Measurements from ENCODE around the gene PACS1. TPM values are rescaled to one million over a fixed set of nuclear protein-coding genes. Genes with fewer than 3 reads are reported as not detected.

Gene PACS1
- total RNA-seq, 1 experiment from 2014 or later, result 100 TPM

- intact Hi-C loops (cut with micrococcal nuclease; ENCODE audit: unreplicated experiment), result no loop called here
- H4K20me1 ChIP-seq (ENCODE audit: insufficient read depth), result 0 out of 2 replicates have a peak, but pooled peaks cover under 1% of the 10 kb centered on the region
- H3F3A ChIP-seq (ENCODE audit: insufficient read depth, low read depth), result 0 out of 2 replicates have a peak, but pooled peaks cover 5% of the 10 kb centered on the region
- H3K4me2 ChIP-seq, result no peak overlapping the region
- H3K9me3 ChIP-seq (ENCODE audit: insufficient read depth, low read depth), result no peaks in the 10 kb centered on the region
- no peak overlapping the region for H2AFZ ChIP-seq
- H3K27ac ChIP-seq, result no peak overlapping the region
- ChIA-PET CTCF (no interaction called here), POLR2A (ENCODE audit: unreplicated experiment) (no interaction called here)
- no peak overlapping the region for H3K4me3 ChIP-seq
- BruUV-seq (replicated peaks), result no TSS peak
- no peak for DNase-seq
- H3K27me3 ChIP-seq (ENCODE audit: insufficient read depth, low read depth), result no peaks in the 10 kb centered on the region
- no peaks in the 10 kb centered on the region for H3K36me3 ChIP-seq (ENCODE audit: low read depth)
- no peaks in the 10 kb centered on the region for H3K4me1 ChIP-seq (replicated peaks; ENCODE audit: insufficient read depth)
- TF ChIP-seq EZH2 (IDR thresholded peaks at IDR 0.05; ENCODE audit: low read depth) (no peak), CTCF (conservative IDR thresholded peaks at IDR 0.05) (no peak)
- H3K9me2 ChIP-seq (ENCODE audit: insufficient read depth), result no peaks in the 10 kb centered on the region
- no peaks in the 10 kb centered on the region for H3K79me2 ChIP-seq (ENCODE audit: low read depth)
These were observed 106.6 kb downstream of the PACS1 start for GRCh38 chr11:66176650-66177049.

- H4K20me1 ChIP-seq (ENCODE audit: insufficient read depth), result 0 out of 2 replicates have a peak, but pooled peaks cover 3% of the 10 kb centered on the region
- no peaks in the 10 kb centered on the region for H3K9me2 ChIP-seq (ENCODE audit: insufficient read depth)
- no peak overlapping the region for H3K27ac ChIP-seq
- CTCF ChIA-PET, result no interaction called here
- H3K79me2 ChIP-seq (ENCODE audit: low read depth), result no peaks in the 10 kb centered on the region
- no peaks in the 10 kb centered on the region for H3K4me1 ChIP-seq (replicated peaks; ENCODE audit: insufficient read depth)
- H2AFZ ChIP-seq, result no peak overlapping the region
- intact Hi-C loops (cut with micrococcal nuclease; ENCODE audit: unreplicated experiment), result no loop called here
- no peak for DNase-seq
- no peaks in the 10 kb centered on the region for H3K9me3 ChIP-seq (ENCODE audit: insufficient read depth, low read depth)
- H3K4me2 ChIP-seq, result no peak overlapping the region
- POLR2A ChIA-PET (ENCODE audit: unreplicated experiment), result no interaction called here
- BruUV-seq (replicated peaks), result no TSS peak
- H3K27me3 ChIP-seq (ENCODE audit: insufficient read depth, low read depth), result no peaks in the 10 kb centered on the region
- H3K36me3 ChIP-seq (ENCODE audit: low read depth), result no peaks in the 10 kb centered on the region
- TF ChIP-seq CTCF (conservative IDR thresholded peaks at IDR 0.05) (no peak), EZH2 (IDR thresholded peaks at IDR 0.05; ENCODE audit: low read depth) (no peak)
- H3F3A ChIP-seq (ENCODE audit: insufficient read depth, low read depth), result peaks cover 12% of the 10 kb centered on the region; the same call in 1 of the 2 replicates
- no peak overlapping the region for H3K4me3 ChIP-seq
These were observed 108.1 kb downstream of the PACS1 start for GRCh38 chr11:66178183-66178582.

GRCh38 chr11:66178871-66179270, 108.8 kb downstream of the PACS1 start:
- no peak for DNase-seq
- CTCF ChIA-PET, result no interaction called here
- intact Hi-C loops (cut with micrococcal nuclease; ENCODE audit: unreplicated experiment), result no loop called here

More at GRCh38 chr11:66178871-66179270, 108.8 kb downstream of the PACS1 start:
- H4K20me1 ChIP-seq (ENCODE audit: insufficient read depth), result 0 out of 2 replicates have a peak, but pooled peaks cover 3% of the 10 kb centered on the region
- no peaks in the 10 kb centered on the region for H3K27me3 ChIP-seq (ENCODE audit: insufficient read depth, low read depth)
- POLR2A ChIA-PET (ENCODE audit: unreplicated experiment), result no interaction called here
- H3K36me3 ChIP-seq (ENCODE audit: low read depth), result no peaks in the 10 kb centered on the region
- TF ChIP-seq CTCF (conservative IDR thresholded peaks at IDR 0.05), result no peak
- TF ChIP-seq EZH2 (IDR thresholded peaks at IDR 0.05; ENCODE audit: low read depth), result no peak
- no peaks in the 10 kb centered on the region for H3K9me3 ChIP-seq (ENCODE audit: insufficient read depth, low read depth)
- H3K4me2 ChIP-seq, result no peak overlapping the region
- no peak overlapping the region for H3K4me3 ChIP-seq
- peaks cover 14% of the 10 kb centered on the region; the same call in 1 of the 2 replicates for H3F3A ChIP-seq (ENCODE audit: insufficient read depth, low read depth)
- no peaks in the 10 kb centered on the region for H3K9me2 ChIP-seq (ENCODE audit: insufficient read depth)
- H3K79me2 ChIP-seq (ENCODE audit: low read depth), result no peaks in the 10 kb centered on the region
- no peak overlapping the region for H3K27ac ChIP-seq
- no peaks in the 10 kb centered on the region for H3K4me1 ChIP-seq (replicated peaks; ENCODE audit: insufficient read depth)
- no peak overlapping the region for H2AFZ ChIP-seq
- BruUV-seq (replicated peaks), result no TSS peak
